Fibroblast of skin of left biceps (primary cell): ENCODE data around the gene UBAC1.

Experiments used
- DNase-seq, 2 experiments: peaks; one replicate each; pipeline ENCODE4 v3.0.0-alpha.2; 2013; ENCODE audit warnings: low read depth in 2 of 2

UBAC1 gene

GRCh38 chr9:135961277-135961715 is at the start of gene UBAC1:
TSS of gene UBAC1 (minus strand) at chr9:135961373. CDS start at chr9:135961162, 211 bp downstream.
- DNase-seq, result peak; percentile 81 to 85

GRCh38 chr9:136010615-136011361 is 49.6 kb upstream of the UBAC1 start:
- no peak for DNase-seq

- no peak for DNase-seq
Measured at GRCh38 chr9:136010176-136010575, 49.0 kb upstream of the UBAC1 start.

GRCh38 chr9:136009516-136009915 is 48.3 kb upstream of the UBAC1 start:
- no peak for DNase-seq

- no peak for DNase-seq
Measured at GRCh38 chr9:136008693-136008997, 47.5 kb upstream of the UBAC1 start.

- no peak for DNase-seq
Measured at GRCh38 chr9:136007934-136008692, 46.9 kb upstream of the UBAC1 start.

GRCh38 chr9:136007276-136007933 is 46.2 kb upstream of the UBAC1 start:
- DNase-seq, result no peak

- DNase-seq, result no peak
Measured at GRCh38 chr9:136006169-136006568, 45.0 kb upstream of the UBAC1 start.

GRCh38 chr9:136004712-136005111 is 43.5 kb upstream of the UBAC1 start:
- DNase-seq, result no peak

- no peak for DNase-seq
Measured at GRCh38 chr9:136004219-136004618, 43.0 kb upstream of the UBAC1 start.

- no peak for DNase-seq
Measured at GRCh38 chr9:136003411-136004218, 42.4 kb upstream of the UBAC1 start.

GRCh38 chr9:136002881-136003280 is 41.7 kb upstream of the UBAC1 start:
- no peak for DNase-seq

GRCh38 chr9:136002215-136002614 is 41.0 kb upstream of the UBAC1 start:
- DNase-seq, result no peak

GRCh38 chr9:136001231-136001630 is 40.1 kb upstream of the UBAC1 start:
- DNase-seq, result no peak

- no peak for DNase-seq
Measured at GRCh38 chr9:135998410-135999071, 37.4 kb upstream of the UBAC1 start.

- no peak for DNase-seq
Measured at GRCh38 chr9:135998016-135998380, 36.8 kb upstream of the UBAC1 start.

GRCh38 chr9:135997090-135998015 is 36.2 kb upstream of the UBAC1 start:
- no peak for DNase-seq

GRCh38 chr9:135995816-135996215 is 34.6 kb upstream of the UBAC1 start:
- no peak for DNase-seq

GRCh38 chr9:135994501-135995192 is 33.5 kb upstream of the UBAC1 start:
- DNase-seq, result no peak
